HEK293 (cell line): ENCODE results near the gene ZNF787.

ENCODE experiments used
- CTCF ChIA-PET: fragments of 350-600 bp; formaldehyde crosslinking; extraction: SDS; loops from one replicate; lab custom pipeline; 2021; ENCODE audit warnings: antibody characterized with exemption; lab: Yijun Ruan, JAX
- POLR2A ChIA-PET: fragments of 300-600 bp; formaldehyde crosslinking; extraction: SDS; loops from one replicate; lab custom pipeline; 2020; ENCODE audit warnings: antibody characterized with exemption, inconsistent platforms; lab: Yijun Ruan, JAX
- H3K27ac ChIP-seq: fragments of 200-500 bp; sonication (Bioruptor generic); 2 replicates; pipeline ENCODE4 v1.5.1; 2014; ENCODE audit warnings: low read depth, low read length, control low read depth, inconsistent platforms; ENCODE audit errors: extremely low read depth
- H3K36me3 ChIP-seq, 2 experiments: fragments of 200-500 bp in 1 of 2; sonication (Bioruptor generic) in 1 of 2; 1 replicate in 1 of 2; 2 replicates in 1 of 2; pipeline ENCODE4 v1.5.1; 2014 to 2017; ENCODE audit warnings: inconsistent platforms in 2 of 2, low read length in 2 of 2; ENCODE audit not compliant: control insufficient read depth in 2 of 2, insufficient read depth in 1 of 2
- H3K4me1 ChIP-seq: fragments of 200-500 bp; sonication (Bioruptor generic); 2 replicates; pipeline ENCODE4 v1.5.1; 2014; ENCODE audit warnings: mild to moderate bottlenecking, low read length, inconsistent platforms; ENCODE audit not compliant: control insufficient read depth, insufficient read depth
- H3K4me3 ChIP-seq: 2 replicates; pipeline ENCODE4 v1.5.1; 2011; ENCODE audit warnings: low read depth, mild to moderate bottlenecking, control low read depth, low read length, moderate library complexity
- H3K9me3 ChIP-seq: fragments of 200-500 bp; sonication (Bioruptor generic); 2 replicates; pipeline ENCODE4 v1.5.1; 2014; ENCODE audit warnings: low read depth, low read length, inconsistent platforms; ENCODE audit not compliant: control insufficient read depth, insufficient read depth
- EGR2 ChIP-seq: fragments of 450-650 bp; formaldehyde crosslinking; IDR thresholded peaks from 2 replicates; pipeline ENCODE4 v1.5.1; 2016; ENCODE audit warnings: low read depth, missing biosample characterization, missing genetic modification characterization
- FEZF1 ChIP-seq: fragments of 450-650 bp; formaldehyde crosslinking; IDR thresholded peaks from 2 replicates; pipeline ENCODE4 v1.5.1; 2016; ENCODE audit warnings: missing biosample characterization, missing genetic modification characterization
- GLI4 ChIP-seq: fragments of 450-650 bp; formaldehyde crosslinking; IDR thresholded peaks from 2 replicates; pipeline ENCODE4 v1.5.1; 2016; ENCODE audit warnings: missing biosample characterization, missing genetic modification characterization
- KLF1 ChIP-seq: fragments of 450-650 bp; formaldehyde crosslinking; IDR thresholded peaks from 2 replicates; pipeline ENCODE4 v1.5.1; 2016; ENCODE audit warnings: missing biosample characterization, missing genetic modification characterization
- SALL2 ChIP-seq: fragments of 450-650 bp; formaldehyde crosslinking; IDR thresholded peaks from 2 replicates; pipeline ENCODE4 v1.5.0; 2017; ENCODE audit warnings: missing biosample characterization, mild to moderate bottlenecking, missing genetic modification characterization, borderline replicate concordance
- ZBTB48 ChIP-seq: fragments of 450-650 bp; formaldehyde crosslinking; IDR thresholded peaks from 2 replicates; pipeline ENCODE4 v1.5.1; 2016; ENCODE audit warnings: missing biosample characterization, missing genetic modification characterization
- ZNF121 ChIP-seq: fragments of 450-650 bp; formaldehyde crosslinking; IDR thresholded peaks from 2 replicates; pipeline ENCODE4 v1.5.1; 2016; ENCODE audit warnings: missing biosample characterization, missing genetic modification characterization
- ZNF133 ChIP-seq: fragments of 450-650 bp; formaldehyde crosslinking; IDR thresholded peaks from 2 replicates; pipeline ENCODE4 v1.5.1; 2016; ENCODE audit warnings: missing biosample characterization, missing genetic modification characterization
- ZNF140 ChIP-seq: fragments of 450-650 bp; formaldehyde crosslinking; IDR thresholded peaks from 2 replicates; pipeline ENCODE4 v1.5.1; 2016; ENCODE audit warnings: missing biosample characterization, missing genetic modification characterization
- ZNF302 ChIP-seq: fragments of 450-650 bp; formaldehyde crosslinking; IDR thresholded peaks from 2 replicates; pipeline ENCODE4 v1.5.1; 2016; ENCODE audit warnings: missing biosample characterization, missing genetic modification characterization, low read depth
- ZNF354C ChIP-seq: fragments of 450-650 bp; formaldehyde crosslinking; IDR thresholded peaks from 2 replicates; pipeline ENCODE4 v1.5.1; 2016; ENCODE audit warnings: missing biosample characterization, missing genetic modification characterization, low read depth, borderline replicate concordance
- ZNF449 ChIP-seq: fragments of 450-650 bp; formaldehyde crosslinking; IDR thresholded peaks from 2 replicates; pipeline ENCODE4 v1.5.1; 2017; ENCODE audit warnings: missing biosample characterization, mild to moderate bottlenecking, missing genetic modification characterization, moderate library complexity
- ZNF473 ChIP-seq: fragments of 450-650 bp; formaldehyde crosslinking; IDR thresholded peaks from 2 replicates; pipeline ENCODE4 v1.5.1; 2017; ENCODE audit warnings: missing biosample characterization, missing genetic modification characterization
- ZNF514 ChIP-seq: fragments of 450-650 bp; formaldehyde crosslinking; IDR thresholded peaks from 2 replicates; pipeline ENCODE4 v1.5.1; 2016; ENCODE audit warnings: missing biosample characterization, missing genetic modification characterization
- ZNF530 ChIP-seq: fragments of 450-650 bp; formaldehyde crosslinking; IDR thresholded peaks from 2 replicates; pipeline ENCODE4 v1.5.1; 2016; ENCODE audit warnings: low read depth, missing biosample characterization, missing genetic modification characterization
- ZNF571 ChIP-seq: fragments of 450-650 bp; formaldehyde crosslinking; IDR thresholded peaks from 2 replicates; pipeline ENCODE4 v1.5.0; 2017; ENCODE audit warnings: missing biosample characterization, missing genetic modification characterization
- ZNF626 ChIP-seq: fragments of 450-650 bp; sonication (Bioruptor Pico); formaldehyde crosslinking; IDR thresholded peaks from 2 replicates; pipeline ENCODE4 v1.5.1; 2018; ENCODE audit warnings: missing biosample characterization, missing genetic modification characterization, inconsistent platforms
- ZNF664 ChIP-seq: fragments of 450-650 bp; formaldehyde crosslinking; IDR thresholded peaks from 2 replicates; pipeline ENCODE4 v1.5.1; 2016; ENCODE audit warnings: missing biosample characterization, missing genetic modification characterization
- ZNF670 ChIP-seq: fragments of 450-650 bp; formaldehyde crosslinking; IDR thresholded peaks from 2 replicates; pipeline ENCODE4 v1.5.1; 2016; ENCODE audit warnings: missing biosample characterization, missing genetic modification characterization, low read depth
- ZNF776 ChIP-seq: fragments of 450-650 bp; formaldehyde crosslinking; IDR thresholded peaks from 2 replicates; pipeline ENCODE4 v1.5.0; 2017; ENCODE audit warnings: missing biosample characterization, missing genetic modification characterization, borderline replicate concordance
- ZSCAN4 ChIP-seq: fragments of 450-650 bp; formaldehyde crosslinking; IDR thresholded peaks from 2 replicates; pipeline ENCODE4 v1.5.1; 2017; ENCODE audit warnings: missing biosample characterization, missing genetic modification characterization
- TF ChIP-seq, protein P1 (sequence below): IDR thresholded peaks from 2 replicates; pipeline ENCODE4 v1.6.1; 2011; ENCODE audit warnings: mild to moderate bottlenecking, low read depth, low read length, borderline replicate concordance
- TF ChIP-seq, protein P2 (sequence below): fragments of 450-650 bp; formaldehyde crosslinking; IDR thresholded peaks from 2 replicates; pipeline ENCODE4 v1.5.1; 2016; ENCODE audit warnings: missing biosample characterization, missing genetic modification characterization

The ZNF787 gene

DNA sequence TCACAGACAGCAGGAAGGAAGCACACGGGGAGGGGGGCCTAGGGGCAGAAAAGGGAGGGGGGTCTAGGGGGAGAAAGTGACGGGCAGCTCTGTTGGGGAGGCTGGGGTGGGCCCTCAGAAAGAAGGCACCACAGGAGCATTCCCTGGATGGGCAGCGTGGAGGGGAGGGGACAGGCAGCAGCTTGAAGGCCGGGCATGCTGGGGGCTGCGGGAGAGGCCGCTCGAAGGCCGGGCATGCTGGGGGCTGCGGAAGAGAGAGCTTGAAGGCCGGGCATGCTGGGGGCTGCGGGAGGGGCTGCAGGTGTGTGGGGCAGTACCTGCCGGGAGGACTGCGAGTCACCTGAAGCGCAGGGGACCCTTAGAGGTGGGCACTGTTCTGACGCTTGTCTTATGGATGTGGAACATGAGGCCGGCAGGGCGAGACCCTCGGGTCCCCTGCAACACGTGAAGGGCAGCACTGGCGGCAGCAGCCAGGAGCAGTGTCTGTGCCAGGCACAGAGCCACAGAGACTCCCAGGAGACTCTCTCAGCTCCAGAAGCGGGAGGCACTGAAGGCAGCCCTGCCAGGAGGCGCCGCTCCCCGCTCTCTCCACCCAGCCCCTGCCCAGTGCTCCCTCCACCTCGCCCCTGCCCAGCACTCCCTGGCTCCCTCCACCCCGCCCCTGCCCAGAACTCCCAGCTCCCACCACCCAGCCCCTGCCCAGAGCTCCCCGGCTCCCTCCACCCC lies 13.3 kb downstream of the ZNF787 start:
- TF ChIP-seq KLF1 (tag by site-specific recombination) (0 out of 2 replicates have a peak, but pooled peaks have one; percentile 27), GLI4 (tag by site-specific recombination) (no peak)
- H3K27ac ChIP-seq: no peak overlapping the region
- no peaks in the 10 kb centered on the region for H3K9me3 ChIP-seq
- peaks cover 0 to 3% of the 10 kb centered on the region in 2 experiments; a peak in 2 of 3 replicates for H3K36me3 ChIP-seq
- ChIA-PET CTCF (interaction anchor here (0.7 kb wide), 1 partner anchor 147 kb away, joined by 4 read pairs; no protein-coding TSS in a partner anchor), POLR2A (interaction anchor here (0.6 to 1.5 kb wide), 3 partner anchors 11 to 32 kb away, joined by 3 to 4 read pairs (median 3); partner anchors contain the start of gene ZNF787)
- H3K4me3 ChIP-seq: no peak overlapping the region
- H3K4me1 ChIP-seq: peaks cover 29% of the 10 kb centered on the region

DNA sequence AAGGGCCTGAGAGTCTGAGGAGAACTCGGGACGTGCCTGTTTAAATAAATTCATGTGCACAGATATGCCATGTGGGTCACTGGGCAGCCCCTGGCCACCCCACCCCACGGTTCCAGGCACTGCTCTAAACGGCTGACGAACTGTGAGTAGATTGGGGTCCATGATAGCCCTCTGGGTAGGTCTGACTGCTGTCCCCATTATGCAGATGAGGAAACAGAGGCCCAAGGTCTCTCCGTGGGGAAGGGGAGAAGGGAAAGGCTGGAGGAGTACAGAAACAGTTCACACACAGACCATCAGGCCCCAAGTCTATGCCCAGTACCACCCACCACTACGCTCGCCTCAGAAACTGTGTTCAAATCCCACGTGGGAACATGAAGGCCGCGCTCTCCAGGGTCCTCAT lies 14.1 kb downstream of the ZNF787 start:
- POLR2A ChIA-PET: interaction anchor here (1.5 kb wide), 2 partner anchors 12 to 14 kb away, joined by 3 read pairs; partner anchors contain the start of gene ZNF787
- TF ChIP-seq, protein P1, sequence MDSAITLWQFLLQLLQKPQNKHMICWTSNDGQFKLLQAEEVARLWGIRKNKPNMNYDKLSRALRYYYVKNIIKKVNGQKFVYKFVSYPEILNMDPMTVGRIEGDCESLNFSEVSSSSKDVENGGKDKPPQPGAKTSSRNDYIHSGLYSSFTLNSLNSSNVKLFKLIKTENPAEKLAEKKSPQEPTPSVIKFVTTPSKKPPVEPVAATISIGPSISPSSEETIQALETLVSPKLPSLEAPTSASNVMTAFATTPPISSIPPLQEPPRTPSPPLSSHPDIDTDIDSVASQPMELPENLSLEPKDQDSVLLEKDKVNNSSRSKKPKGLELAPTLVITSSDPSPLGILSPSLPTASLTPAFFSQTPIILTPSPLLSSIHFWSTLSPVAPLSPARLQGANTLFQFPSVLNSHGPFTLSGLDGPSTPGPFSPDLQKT: no peak
- TF ChIP-seq SALL2 (tag by site-specific recombination) (no peak), ZNF140 (tag by site-specific recombination) (no peak), ZNF473 (no peak)
- TF ChIP-seq, protein P2, sequence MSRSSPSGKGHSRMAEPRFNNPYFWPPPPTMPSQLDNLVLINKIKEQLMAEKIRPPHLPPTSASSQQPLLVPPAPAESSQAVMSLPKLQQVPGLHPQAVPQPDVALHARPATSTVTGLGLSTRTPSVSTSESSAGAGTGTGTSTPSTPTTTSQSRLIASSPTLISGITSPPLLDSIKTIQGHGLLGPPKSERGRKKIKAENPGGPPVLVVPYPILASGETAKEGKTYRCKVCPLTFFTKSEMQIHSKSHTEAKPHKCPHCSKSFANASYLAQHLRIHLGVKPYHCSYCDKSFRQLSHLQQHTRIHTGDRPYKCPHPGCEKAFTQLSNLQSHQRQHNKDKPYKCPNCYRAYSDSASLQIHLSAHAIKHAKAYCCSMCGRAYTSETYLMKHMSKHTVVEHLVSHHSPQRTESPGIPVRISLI (tag by site-specific recombination): no peak
- Histone ChIP-seq H3K4me1 (peaks cover 24% of the 10 kb centered on the region), H3K9me3 (no peaks in the 10 kb centered on the region), H3K4me3 (no peak overlapping the region), H3K36me3 (peaks cover 0 to 10% of the 10 kb centered on the region in 2 experiments; a peak in 2 of 3 replicates), H3K27ac (no peak overlapping the region)
- CTCF ChIA-PET: interaction anchor here (1.0 to 1.2 kb wide), 2 partner anchors 47 to 206 kb away, joined by 3 to 4 read pairs; no protein-coding TSS in a partner anchor

- H3K36me3 ChIP-seq: peaks cover 0 to 11% of the 10 kb centered on the region in 2 experiments; a peak in 2 of 3 replicates
- H3K9me3 ChIP-seq: no peaks in the 10 kb centered on the region
- CTCF ChIA-PET: interaction anchor here (1.0 to 1.2 kb wide), 2 partner anchors 48 to 207 kb away, joined by 3 to 4 read pairs; no protein-coding TSS in a partner anchor
- peaks cover 22% of the 10 kb centered on the region for H3K4me1 ChIP-seq
- H3K4me3 ChIP-seq: no peak overlapping the region
- POLR2A ChIA-PET: no interaction called here
- no peak overlapping the region for H3K27ac ChIP-seq
- TF ChIP-seq FEZF1 (no peak), ZNF449 (tag by site-specific recombination) (no peak), ZNF670 (tag by site-specific recombination) (no peak), ZNF776 (tag by site-specific recombination) (no peak), ZBTB48 (no peak), ZNF354C (tag by site-specific recombination) (no peak), ZSCAN4 (tag by site-specific recombination) (no peak), ZNF514 (no peak), ZNF571 (no peak), ZNF626 (no peak), ZNF133 (tag by site-specific recombination) (no peak), ZNF530 (tag by site-specific recombination) (no peak), ZNF664 (tag by site-specific recombination) (no peak), EGR2 (tag by site-specific recombination) (no peak), ZNF121 (tag by site-specific recombination) (no peak), ZNF302 (tag by site-specific recombination) (no peak)
These were observed 14.7 kb downstream of the ZNF787 start for GRCh38 chr19:56106397-56106849.
